TTC549 (cell line): ENCODE measurements around the gene RASSF4.

Source experiments
- FAIRE-seq: peaks from 2 replicates; lab custom pipeline; 2012; peaks lifted over from hg19 to GRCh38; lab: Jason Lieb, UNC

RASSF4 gene

DNA sequence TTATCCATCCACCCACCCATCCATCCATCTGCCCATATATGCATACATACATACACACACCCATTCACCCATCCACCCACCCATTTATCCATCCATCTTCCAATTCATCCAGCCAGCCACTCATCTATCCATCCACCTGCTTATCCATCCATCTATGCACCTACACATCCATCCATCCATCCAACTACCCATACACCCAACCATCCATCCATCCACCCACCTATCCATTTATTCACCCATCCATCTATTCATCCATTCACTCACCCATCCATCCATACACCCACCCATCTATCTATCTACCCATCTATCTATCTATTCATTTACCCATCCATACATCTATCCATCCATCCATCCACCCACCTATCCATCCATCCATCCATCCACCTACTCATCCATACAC is 31.1 kb upstream of the RASSF4 start:
- no peak for FAIRE-seq

DNA sequence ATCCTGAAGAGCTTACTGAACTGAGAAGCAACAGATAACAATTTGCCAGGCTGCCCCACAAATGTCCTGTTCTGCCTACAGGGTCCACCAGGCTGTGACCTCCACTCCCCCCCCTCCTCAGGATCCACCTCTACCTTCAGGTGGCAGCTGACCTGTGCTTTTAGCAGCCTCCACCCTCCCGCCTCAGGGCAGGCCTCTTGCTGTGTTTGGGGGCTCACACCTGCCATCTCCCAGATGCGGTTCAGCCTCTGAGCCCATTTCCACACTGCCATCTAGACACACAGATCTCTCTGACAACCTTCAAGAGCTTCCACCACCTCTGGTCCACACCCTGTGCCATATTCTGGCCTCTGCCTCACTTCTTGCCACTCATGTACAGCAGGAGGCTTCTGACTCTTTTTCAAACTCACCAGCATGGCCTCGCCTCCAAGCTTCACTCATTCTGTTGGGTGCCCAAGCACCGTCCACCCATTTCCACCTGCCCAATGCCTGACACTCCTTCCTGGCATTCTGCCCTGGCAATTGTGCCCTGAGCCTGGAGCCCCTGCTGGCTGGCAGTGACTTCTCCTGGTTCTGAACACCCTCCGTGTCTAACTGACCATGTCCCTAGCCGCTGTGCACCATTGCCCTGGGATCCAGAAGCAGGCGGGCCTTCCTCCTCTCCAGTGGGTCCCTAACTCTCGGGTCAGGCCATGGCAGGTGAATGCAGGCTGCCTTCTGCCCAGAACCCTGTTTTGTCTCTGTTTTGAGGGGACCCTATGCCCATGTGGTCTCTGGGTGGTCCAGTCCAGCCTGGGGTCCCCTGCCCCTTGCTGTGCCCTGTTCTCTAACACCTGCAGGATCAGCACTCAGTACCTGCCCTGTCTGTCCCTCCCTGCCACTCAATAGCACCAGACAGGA is 30.0 kb upstream of the RASSF4 start:
- FAIRE-seq: no peak

DNA sequence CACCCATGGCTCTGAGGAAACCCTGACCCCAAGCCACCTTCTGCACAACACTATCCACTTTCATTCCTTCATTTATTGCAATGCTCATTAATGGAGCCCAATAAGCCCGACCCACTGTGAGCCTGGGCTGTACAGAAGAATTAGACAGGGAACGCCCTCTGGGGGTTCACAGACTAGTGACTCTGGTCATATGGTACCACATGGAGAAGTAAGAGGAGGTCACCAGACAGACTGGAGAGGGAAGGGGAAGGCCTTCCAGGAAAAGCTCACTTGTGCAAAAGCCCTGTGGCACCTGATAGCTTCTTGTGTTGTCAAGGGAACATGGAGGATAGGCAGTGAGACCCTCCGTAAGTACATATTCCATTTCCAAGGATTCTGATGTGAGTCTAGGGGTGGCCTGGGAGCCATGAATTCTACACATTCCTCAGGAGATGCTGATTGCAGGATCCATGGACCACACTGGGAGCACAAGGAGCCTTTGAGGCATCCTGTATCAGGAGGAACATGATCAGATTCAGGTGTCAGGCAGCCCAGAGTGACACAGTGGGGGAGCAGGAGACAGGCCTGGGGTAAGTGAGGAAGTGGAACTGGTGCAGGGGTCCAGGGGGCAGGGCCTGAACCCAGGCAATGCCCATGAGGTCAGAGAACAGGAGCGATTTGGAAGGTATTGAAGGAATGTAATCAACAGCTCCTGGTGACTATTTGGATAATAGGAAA is 28.5 kb upstream of the RASSF4 start:
- no peak for FAIRE-seq

DNA sequence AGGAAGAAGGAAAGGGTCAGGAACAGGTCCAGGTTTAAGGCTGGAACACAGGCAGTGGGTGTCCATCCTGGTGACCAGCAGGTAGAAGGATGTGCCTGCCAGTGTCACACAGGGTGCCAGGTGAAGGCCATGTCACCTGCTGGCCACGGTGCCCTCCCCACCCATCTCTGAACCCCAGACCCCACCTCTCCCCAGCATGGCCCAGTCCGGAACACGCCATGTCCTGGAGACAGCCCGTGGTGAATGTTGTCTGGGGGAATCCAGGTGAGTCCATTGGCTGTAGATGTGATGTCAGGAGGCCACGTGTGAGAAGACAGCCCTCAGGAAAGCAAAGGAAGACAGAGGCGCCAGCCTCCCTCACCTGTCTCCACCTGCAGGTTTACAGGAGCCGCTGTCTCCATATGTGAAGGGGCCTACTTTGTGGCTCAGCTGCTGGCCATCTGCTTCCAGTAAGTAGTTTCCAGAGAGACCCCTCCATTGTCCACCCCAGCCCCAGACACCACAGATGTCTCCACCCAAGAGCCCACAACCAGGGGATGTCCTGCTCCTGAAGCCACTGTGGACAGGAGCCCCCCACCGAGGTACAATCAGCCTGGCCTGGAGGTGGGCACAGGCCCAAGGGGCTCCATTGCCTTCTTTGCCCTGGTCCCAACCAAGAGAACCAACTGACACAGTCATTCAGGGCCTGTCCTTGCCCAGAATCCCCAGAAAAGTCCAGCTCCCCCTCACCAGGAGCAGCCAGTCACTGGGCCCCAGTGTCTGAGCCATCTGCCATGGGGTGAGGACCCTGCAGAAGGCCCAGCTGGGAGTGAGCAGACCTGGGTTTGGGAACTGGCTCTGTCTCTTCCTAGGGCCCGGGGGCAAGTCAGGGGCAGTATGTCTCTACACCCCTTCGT is 27.7 kb upstream of the RASSF4 start:
- FAIRE-seq: no peak

DNA sequence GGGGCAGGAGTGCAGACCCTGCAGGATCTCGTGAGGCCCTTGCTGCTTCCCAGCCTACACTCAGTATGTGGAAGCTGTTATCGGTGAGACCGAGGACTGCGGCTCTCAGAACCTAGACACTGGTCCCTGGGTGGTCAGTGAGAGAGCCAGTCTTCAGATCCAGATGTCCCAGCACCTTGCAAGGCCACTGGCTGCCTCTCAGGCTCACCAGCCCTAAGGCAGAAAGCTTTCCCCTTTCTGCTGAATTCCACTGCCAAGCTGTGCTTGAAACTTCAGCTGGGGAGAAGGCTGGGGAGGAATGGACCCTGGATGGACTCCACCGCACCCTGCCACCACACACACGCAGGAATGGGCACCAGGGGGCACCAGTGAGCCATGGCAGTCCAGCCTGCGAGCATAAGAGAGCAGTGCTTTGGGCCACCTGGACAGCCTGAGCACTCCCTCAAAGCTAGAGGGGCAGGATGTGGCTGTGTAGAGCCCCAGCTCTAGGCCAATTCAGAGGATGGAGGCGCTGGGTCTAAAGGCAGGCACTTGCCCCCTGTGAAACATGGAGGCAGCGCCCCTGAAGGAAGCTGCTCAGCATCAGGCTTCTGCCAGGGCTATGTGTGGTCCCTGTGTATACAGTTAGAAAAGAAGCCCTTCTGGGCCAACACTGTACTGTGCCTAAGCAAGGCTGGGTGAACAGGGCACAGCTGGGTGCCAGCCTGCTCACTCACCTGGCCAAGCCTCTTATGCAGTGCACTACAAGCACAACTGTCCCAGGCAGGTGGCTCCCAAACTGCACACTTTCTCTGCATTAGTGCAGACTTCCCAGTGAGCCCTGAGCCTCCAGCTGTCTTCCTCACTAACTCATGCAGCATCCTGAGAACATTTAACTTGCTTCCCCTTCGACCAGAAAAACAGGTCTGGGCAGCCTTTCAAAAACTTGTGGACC is 26.8 kb upstream of the RASSF4 start:
- FAIRE-seq: no peak

DNA sequence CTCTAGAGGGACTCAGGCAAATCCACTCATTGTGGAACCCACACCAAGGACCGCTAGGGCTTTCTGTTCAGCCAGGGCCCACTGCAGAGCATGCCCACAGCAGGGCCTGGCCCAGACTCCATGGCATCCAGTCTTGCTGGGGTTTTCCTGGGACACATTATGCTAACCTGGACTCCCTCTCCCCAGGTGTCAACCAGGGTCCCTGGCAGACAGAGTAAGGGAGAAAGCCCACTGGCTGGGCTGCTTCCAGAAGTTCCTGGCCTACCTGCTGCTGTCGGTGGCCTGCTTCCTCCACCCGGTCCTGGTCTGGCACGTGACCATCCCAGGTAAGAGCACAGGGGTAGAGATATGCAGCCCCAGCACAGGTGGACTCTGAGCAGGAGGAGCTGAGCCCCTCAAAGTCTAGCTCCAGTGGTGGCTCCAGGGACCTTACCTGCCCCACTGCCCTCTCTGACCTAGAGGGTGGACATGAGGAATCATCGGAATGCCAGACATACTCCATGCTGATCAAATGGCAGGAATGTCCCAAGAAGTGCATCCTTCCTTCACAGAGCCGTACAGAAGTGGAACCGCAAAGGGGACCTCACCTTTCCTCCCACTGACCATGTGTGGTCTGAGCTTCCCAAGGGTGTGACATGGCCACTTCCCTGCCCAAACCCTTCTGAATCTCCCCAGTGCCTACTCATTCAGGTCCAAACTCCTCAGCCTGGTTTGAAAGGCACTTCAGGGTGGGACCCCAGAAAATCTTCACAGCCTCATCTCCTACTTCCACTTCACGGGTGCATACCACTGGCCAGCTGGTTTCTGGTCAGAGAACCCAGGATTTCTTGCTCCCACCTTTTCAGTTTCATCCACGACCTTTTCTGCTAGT is 25.9 kb upstream of the RASSF4 start:
- FAIRE-seq: no peak

DNA sequence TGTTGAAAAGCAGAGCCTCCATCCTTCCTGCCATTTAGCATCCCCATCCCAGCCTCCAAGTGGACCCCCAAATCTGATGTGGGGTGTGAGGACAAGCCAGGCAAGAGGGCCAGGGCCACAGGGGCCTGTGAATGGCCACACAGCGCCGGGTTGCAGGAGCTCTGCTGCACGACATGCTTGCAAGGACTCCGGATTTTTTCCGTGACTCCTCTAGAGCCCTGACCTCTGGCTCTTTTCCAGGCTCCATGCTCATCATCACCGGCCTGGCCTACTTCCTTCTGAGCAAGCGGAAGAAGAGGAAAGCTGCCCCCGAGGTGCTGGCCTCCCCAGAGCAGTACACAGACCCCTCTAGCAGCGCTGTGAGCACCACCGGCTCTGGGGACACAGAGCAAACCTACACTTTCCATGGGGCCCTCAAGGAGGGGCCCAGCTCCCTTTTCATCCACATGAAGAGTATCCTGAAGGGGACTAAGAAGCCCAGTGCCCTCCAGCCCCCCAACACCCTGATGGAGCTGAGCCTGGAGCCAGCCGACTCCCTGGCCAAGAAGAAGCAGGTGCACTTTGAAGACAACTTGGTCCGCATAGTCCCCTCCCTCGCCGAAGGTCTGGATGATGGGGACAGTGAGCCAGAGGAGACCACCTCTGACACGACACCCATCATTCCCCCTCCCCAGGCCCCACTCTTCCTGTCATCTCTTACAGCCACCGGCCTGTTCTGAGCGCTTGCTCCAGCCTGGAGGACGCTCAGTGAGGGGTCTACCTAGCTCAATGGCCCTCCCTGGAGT is 25.0 kb upstream of the RASSF4 start:
- FAIRE-seq: no peak

DNA sequence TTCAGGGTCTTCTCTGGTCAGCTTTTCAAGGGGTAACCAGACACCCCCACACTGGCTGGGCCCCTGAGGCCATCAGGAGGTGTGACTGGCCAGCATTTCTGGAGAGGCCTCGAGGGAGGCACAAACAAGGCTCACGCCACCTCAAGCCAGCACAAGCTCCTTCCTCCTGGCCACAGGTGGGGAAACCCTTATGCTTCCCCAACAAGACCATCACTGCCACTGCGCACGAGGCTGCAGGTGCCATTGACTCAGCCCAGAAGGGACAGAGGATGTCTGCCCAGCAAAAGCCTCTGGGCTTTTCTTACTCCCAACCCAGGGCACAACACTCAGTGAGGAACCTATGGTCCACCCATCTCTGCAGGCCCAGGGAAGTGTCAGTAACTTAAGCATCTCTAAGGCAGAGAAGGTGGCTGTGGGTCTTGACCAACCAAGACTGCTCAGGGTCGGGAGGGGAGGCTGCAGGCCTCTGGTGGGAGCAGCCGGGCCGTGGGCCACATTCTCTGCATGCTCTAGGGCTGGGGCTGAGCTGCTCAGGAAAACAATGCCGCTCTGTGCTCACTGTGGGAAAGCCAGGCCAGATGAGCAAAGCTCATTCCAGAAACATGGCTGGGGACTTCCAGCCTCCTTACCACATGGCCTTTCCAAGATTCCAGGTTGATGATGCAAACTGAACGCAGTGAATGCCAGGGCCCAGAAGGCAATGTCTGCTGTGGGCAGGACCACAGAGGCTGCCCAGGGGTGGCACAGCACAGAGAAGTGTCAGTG is 24.2 kb upstream of the RASSF4 start:
- no peak for FAIRE-seq

GRCh38 chr10:44935966-44936295 is 23.7 kb upstream of the RASSF4 start:
- FAIRE-seq: no peak

DNA sequence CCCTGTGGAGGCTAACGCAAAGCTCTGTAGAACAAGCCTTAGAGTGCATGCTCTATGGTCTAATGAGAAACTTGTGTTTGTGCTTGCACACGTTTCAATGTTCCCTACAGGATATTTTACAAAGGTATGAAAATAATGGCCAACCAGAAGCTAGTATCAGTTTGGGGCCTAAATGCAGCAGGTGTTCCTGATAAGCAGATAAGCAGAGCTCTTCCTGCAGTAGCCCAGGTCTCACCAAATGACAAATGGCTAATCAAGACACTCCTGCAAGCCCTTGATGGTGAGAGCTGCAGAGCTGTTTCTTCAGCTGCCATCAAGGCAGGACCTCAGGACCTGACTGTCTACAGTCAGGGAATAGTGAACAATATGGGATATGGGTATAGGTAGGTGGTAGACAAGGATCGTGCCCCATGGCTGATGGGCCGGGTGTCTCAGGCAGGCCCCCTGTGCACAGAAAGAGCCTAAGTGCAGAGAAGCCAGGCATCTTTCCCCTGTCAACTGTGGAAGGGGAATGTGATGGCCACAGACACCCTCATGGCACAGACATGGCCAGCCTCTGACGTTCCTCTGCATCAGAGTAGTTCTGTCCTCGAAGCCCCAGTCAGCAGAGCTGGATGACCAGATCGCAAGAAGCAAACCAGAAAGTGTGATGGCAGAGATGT is 23.2 kb upstream of the RASSF4 start:
- FAIRE-seq: no peak

GRCh38 chr10:44937196-44938005 is 22.2 kb upstream of the RASSF4 start:
- no peak for FAIRE-seq

- FAIRE-seq: no peak
Measured at GRCh38 chr10:44938956-44939355, 20.6 kb upstream of the RASSF4 start.

DNA sequence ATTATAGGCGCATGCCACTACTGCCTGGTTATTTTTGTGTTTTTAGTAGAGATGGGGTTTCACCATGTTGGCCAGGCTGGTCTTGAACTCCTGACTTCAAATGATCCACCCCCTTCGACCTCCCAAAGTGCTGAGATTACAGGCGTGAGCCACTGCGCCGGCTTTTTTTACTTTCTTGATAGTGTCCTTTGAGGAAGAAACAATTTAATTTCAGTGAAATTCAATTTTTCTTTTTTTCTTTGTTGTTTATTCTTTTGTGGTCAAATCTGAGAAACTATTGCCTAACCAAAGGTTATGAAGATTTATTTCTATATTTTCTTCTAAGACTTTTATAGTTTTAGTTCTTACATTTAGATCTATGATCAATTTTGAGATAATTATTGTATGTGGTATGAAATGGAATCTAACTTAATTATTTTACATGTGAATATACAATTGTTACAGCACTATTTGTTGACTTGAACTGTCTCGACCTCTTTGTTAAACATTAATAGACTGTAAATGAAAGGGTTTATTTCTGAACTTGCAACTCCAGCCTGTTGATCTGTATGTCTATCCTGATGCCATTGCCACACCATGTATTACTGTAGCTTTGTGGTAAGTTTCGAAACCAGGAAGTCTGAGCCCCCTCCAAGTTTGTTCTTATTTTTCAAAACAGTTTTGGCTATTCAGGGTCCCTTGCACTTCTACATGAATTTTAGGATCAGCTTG is 19.8 kb upstream of the RASSF4 start:
- FAIRE-seq: no peak

GRCh38 chr10:44944354-44944753 is 15.2 kb upstream of the RASSF4 start:
- FAIRE-seq: no peak

DNA sequence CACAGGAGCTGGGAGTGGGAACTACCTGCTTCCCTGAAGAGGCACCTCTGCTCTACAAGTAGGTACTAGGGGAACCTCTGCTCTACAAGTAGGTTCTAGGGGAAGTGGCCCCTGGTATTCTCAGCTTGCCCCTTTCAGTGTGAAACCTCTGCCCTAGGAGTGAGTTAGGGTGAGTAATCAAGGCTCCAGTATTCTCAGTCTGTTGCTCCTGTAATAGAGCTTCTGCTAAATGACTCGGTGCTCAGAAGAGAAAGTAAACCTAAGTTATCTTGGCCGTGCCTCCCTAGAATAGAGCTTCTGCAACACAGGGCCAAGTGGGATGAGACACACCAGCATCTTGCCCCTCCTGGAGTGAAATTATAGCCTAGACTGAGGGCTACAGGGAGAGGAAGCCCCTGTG is 13.4 kb upstream of the RASSF4 start:
- no peak for FAIRE-seq

GRCh38 chr10:44947371-44948152 is 12.0 kb upstream of the RASSF4 start:
- no peak for FAIRE-seq
